HL-60/S4 treated with retinoic acid at 250 ng/mL for 4 days and 3 days (cell line): Measurements from ENCODE around the gene TEX12.
"Not testable (repeated sequence)": the region's sequence is repeated elsewhere in the genome, so short reads cannot be mapped to it uniquely, and the experiment has no call there.

Experiments
- in situ Hi-C: fragments of 300-500 bp; cut with MboI; formaldehyde crosslinking; loops from 2 replicates; pipeline ENCODE4 v1.7.0; 2022; ENCODE audit warnings: low sequenced_read_pairs

TEX12 gene, protein sequence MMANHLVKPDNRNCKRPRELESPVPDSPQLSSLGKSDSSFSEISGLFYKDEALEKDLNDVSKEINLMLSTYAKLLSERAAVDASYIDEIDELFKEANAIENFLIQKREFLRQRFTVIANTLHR

DNA sequence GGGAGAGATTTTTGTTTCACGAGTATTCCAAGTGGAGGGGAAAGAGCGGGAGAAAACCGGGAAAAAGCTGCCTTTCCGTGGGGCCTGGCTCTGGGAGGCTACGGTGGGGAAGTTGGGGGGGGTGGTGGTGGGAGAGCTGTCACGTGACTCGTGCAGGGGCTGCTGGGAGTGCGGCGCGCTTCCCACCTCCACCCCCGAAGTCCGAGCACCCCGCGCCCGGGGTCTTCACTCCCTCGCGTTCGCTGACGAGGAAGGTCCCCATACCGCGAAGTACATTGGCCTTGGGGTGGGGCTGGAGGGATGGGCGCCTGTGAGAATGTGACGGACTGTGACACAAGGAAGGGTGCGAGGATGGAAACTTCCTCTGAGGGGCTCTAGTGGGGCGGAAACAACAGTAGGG is at the start of gene TEX12:
TSS of gene TEX12 (plus strand) at position 228 of the 400 bp plus-strand sequence. CDS start 1,897 bp downstream, outside the sequence.
- in situ Hi-C loops = no loop called here

DNA sequence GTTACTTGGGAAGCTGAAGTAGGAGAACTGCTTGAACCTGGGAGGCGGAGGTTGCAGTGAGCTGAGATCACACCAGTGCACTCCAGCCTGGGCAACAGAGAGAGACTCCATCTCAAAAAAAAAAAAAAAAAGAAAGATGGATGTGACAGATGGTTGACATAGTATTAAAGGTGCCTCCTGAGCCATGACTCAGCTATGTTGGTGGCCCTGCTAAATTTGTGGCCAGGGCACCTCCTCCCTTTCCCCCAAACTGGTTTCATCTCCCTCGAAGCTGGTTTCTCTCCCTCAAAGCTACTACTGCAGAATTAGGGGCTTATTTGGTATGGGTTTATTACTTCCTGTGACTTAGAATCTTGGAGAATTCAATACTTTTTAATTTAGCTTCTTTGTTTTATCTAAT is 49.0 kb upstream of the TEX12 start:
- in situ Hi-C loops = no loop called here

DNA sequence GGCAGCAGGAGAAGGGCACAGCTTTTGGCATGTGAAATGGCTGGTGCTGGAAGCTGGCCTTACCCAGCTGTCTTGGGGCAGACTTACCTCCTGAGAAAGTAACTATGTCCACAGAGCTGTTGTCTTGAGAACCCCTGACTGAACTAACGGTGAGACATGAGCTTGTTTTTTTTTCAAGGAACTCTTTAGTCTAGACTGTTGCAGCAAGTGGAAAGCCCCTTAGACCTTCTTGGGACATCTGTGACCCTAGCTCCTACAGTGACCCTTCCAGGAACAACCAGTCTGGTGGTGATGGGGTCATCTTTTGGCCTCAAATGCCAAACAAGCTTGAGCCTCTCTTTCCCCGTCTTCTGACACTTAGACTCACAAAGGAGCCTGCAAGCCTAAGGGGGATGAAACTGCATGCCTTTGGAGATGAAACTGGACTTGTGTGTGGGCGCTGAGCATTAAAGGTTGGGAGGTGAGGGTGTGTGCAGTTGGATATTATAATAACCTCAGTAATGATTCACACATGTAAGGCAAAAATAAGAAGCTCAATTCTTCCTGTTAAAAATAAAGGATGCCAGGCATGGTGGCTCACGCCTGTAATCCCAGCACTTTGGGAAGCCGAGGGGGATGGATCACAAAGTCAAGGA is 45.1 kb upstream of the TEX12 start:
- in situ Hi-C loops = no loop called here

DNA sequence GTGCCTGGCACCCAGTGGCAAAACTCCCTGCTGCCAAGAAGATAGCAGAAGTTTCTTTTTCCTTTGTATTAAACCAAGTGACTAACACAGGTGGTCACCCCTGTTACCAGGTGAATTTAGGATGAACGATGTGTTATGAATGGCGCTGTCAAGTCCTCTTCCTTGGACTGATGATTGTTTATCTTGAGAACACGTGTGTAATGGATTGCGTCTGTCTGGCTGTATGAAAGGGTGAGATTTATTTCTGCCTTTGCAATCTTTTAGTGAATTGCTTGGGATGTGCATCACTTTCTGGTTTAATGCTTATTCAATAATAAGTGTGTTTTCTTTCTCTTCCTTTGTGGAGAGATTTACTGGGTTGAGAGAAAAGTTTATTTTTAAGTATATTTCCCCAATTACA is 44.0 kb upstream of the TEX12 start:
- in situ Hi-C loops = no loop called here

DNA sequence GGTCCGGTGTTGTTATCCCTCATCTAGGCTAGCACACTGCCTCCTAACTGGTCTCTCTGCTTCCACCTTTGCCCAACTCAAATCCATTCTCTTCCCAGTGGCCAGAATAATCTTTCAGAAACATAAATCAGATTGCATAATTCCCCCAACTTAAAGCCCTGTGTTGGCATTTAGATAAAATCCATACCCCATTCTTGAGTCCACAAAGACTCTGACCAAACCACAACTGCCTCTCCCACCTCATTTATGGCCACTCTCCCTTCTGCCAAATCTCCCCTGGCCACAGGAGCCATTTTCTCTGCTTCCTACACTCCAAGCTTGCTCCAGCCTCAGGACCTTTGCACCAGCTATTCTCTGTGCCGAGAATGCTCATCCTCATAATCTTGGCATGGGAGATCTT is 40.1 kb upstream of the TEX12 start:
- in situ Hi-C loops = no loop called here

DNA sequence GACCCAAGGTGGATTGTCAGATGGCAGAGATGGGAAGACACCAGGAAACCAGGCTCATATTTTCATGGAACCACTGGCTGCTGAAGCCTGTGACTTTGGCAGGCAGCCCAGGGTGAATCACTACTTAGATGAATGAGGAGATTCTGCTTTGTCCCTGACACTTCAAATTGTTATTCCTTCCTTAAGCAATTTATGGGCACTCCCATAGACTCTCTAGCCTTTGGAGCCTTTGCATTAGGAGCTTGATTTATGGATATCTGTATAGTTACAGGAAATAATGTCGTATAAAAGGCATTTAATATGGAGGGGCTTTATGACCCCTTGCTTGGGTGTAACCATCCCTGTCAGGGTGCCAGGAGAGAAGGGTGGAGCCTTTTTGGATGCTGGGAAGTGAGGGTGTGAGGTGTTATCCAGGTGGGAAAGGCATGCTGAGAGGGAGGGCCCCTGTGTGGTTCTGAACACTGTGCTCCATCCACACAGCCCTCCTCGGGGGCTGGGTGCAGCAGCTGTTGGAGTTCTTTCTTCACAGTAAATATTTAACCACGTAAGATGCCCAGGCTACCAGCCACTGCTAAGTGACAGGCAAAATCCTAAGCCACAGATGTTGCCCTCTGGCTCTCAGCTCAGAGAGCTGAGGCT is 38.6 kb upstream of the TEX12 start:
- in situ Hi-C loops = no loop called here

DNA sequence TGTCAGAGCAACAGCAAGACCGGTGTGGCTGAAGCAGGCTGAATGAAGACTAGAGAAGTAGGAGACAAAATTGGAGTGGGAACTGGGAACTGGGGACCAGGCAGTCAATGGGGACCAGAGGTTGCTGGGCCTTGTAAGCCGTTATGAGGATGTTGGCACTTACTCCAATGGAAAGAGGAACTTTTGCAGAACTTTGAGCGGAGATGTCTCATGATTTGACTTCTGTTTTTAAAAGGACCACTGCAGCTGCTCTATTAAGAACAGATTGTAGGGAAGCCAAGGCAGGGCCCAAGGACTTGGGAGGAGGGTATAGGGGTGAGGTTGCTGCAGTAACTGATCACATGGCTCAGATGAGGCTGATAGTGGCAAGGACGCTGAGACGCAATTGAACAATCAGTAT is 37.5 kb upstream of the TEX12 start:
- in situ Hi-C loops = no loop called here

DNA sequence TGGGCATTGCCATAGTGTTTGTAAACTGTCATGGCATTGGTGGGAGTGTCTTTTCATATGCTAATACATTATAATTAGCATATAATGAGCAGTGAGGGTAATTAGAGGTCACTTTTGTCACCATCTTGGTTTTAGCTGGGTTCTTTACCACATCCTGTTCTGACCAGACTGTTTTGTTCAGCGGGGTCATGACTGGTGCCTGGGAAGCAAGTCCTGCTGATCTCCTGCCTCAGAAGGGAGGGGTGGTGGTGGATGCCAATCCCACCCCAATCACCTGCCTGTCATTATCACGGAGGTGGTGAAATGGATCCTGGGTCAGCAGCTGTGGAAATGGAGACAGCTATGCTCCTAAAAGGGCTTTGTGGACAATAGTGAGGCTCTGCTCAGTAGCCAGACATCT is 34.4 kb upstream of the TEX12 start:
- in situ Hi-C loops = no loop called here

DNA sequence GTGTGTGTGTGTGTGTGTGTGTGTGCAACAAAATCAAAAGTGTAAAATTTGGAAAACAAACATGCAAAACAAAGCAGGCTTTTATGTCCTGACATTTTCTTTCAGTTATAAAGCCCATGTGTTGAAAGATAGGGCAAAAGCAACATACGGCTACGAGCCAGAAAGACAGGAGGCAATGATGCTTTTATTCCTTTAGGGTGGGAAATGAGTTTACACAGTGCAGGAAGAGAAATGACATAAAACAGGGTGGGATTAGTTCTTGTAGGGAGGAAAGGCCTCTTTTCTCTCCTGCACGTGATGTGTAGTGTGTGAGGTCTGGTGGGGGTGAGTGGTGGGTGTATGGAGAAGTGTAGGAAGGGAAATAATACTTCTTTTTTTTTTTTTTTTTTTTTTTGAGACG is 32.7 kb upstream of the TEX12 start:
- in situ Hi-C loops = no loop called here

DNA sequence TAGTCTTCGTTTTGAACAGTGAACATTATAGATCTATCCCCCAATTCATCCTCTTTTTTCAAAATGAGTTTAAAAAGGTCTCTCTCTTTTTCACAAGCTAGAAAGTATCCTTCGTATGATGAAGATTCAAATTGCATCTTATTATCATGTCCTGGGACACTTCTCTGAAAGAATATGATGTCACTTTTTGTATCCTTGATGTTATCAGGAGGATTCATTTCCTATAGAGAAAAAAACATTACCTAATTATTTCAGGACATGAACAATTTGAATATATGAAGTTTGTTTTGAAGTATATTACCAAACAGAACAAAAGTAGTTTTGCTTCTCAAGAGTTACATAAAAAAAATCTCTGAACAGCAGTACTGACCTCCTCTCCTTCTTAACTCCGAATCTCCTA is 23.6 kb upstream of the TEX12 start:
- in situ Hi-C loops = no loop called here

DNA sequence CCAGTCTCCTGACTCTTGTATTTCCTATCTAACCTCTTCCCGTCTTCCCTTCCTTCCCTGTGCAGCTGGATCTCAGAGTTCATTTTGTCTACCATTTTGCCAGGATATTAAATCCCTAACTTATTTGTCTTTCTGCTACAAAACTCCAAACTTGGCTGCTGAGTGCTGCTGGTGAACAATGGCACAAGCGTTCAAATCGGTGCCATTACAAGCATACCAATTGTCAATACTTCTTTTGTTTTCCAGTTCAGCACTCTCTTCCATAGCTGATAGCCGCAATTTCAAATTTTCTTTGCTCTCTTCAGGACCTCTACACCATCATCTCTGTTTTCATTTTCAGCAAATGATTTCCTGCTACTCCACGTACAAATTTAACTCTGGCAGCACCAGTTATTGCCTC is 16.7 kb upstream of the TEX12 start:
- in situ Hi-C loops = no loop called here

DNA sequence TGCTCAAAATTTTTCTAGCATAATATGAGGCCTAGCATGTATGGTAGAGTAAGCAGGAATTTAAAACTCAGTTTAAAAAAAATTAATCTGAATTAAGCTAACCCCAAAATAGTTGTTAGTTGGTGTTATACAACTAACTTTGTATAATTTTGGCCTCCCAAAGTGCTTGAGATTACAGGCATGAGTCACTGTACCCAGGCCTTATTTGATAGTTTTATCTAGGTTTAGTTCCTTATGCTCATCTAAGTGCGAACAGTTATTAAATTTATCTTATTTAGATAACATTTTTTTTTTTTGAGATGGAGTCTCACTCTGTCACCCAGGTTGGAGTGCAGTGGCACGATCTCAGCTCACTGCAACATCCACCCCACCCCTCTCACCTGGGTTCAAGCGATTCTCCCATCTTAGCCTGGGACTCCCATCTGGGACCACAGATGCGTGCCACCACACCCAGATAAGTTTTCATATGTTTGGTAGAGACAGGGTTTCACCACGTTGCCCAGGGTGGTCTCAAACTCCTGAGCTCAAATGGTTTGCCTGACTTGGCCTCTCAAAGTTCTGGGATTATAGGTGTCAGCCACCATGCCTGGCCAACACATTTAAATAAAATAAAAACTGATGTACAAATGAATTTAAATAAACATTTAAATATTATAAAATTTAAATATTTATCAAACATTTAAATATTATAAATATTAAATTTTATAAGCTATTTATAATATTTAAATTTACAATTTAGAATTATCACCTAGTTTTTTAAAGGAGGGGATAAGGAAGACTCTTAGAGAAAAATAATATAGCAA is 10.8 kb upstream of the TEX12 start:
- in situ Hi-C loops = no loop called here

DNA sequence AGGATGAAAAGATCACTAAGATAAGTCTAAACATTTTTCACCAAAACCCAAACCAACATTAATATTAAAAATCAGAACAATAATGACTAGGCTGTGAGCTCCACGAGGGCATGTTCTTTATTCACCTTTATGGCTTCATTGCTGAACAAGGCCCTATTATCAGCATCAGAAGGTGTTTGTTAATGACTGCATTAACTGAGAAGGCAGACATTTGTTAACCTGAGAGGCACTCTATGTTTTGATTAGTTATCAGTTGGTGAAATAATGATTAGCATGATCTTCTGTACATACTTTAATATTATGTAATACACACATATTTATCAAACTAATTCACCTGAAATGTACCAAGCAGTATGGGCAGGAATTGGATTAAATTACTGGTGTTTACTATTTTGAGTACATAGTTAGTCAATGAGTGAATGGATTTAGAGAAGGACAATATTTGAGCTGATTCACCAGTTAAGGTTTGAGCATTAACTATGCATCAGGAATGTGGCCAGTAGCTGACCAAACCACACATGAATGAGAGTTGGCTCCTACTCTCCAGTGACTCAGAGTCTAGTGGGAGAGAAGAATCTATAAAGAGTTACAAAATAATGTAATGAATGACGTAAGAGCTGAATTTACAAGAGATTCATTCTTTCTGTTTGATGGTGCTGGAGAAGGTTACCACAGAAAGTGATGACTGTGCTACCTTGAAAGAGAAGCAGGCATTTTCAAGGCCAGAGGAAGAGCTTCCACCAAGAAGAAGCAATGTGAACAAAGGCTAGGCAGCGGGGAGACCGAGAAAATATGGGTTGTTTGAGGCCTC is 10.0 kb upstream of the TEX12 start:
- in situ Hi-C loops = no loop called here

DNA sequence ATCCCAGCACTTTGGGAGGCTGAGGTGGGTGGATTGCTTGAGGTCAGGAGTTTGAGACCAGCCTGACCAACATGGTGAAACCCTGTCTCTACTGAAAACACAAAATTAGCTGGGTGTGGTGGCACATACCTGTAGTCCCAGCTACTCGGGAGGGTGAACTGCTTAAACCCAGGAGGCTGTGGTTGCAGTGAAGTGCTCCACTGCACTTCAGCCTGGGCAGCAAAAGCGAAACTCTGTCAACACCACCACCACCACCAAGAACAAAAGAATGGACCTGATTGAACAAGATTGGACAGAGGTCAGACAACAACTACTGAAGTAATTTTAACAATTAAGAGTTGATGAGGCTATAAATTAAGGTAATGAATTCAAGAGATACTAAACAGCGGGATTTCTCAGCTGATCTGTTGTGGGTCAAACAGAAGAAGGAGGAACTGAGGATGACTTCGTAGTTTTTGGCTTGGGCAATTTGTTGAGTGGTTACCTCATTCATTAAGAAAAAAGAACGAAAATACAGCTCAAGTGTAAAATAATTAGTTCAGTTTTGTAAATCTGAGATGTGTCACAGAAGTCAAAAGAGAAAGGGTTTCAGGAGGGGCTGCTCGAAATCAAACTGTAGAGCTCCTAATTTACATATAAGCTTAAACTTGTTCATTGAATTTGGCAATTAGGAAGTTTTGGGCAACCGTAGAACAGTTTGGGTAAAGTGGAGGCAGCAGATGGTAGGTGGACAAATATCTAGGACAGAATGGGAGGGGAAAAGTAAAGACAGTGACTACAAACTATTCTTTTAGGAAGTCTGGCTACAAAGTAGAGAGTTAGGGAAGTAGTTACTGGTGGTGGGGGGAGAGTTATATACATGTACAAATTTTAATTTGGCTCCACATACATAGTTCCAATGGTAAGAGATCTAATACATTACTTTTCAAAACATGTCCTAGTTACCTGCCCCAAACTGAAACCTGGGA is 7.8 kb upstream of the TEX12 start:
- in situ Hi-C loops = no loop called here

DNA sequence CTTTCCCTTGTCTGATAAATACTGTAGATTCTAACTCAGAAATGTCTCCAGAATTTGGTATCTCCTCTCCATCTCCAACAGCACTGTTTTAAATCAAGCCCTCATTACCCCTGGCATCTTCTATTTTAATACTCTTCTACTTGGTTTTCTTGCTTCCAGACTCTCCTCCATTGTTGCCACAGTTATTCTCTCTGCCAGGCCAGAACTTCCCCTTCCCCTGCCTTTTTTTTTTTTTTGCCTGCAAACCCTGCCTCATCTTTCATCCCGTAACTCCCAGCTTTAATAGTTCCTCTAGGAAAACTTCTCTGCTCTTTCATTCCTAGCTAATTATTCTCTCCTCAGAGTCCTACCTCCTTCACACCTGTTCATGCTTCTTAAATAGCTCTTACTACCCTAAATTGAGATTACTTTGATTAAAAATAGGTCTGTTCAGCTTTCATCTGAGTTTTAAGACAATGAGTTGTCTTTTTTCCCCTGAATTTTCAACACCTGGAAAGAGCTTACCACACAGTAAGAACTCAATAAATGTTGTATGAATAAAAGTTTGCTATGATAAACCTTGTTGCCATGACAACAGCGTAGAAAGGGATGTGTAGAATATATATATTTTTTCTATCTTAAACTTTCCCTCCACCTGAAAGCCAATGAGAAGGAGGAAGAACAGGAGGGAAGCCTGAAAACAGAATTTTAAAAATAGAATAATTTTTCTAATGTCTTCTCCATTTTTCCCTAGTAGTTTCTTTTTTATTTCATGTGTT is 6.9 kb upstream of the TEX12 start:
- in situ Hi-C loops = no loop called here

DNA sequence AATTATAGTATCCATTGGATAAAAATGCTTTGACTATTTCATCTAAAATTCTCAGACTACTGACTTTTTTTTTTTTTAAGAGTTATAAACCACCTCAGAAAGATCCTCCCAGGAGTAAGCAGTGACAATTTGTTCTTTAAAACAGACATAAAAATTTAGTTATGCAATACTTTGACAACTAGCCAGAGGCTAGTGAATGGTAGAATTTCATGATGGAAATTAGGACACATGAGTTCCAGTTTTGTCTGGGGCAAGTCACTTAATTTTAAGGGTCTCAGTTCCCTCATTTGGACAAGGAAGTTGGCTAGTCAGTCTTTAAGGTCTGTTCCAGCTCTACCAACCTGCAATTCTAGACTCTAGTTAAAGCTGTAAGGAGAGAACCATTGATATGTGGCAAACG is 6.2 kb upstream of the TEX12 start:
- in situ Hi-C loops = no loop called here

DNA sequence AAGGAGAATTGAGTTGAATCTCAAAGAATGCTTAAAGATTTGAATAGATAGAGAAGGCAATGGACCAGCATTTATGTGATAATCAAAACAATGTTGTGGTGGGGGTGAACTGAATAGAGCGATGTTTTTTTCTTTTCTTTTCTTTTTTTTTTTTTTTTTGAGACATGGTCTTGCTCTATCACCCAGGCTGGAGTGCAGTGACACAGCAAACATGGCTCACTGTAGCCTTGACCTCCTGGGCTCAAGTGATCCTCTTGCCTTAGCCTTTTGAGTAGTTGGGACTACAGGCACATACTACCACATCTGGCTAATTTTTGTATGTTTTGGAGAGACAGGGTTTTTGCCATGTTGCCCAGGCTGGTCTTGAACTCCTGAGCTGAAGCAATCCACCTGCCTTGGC is 5.0 kb upstream of the TEX12 start:
- in situ Hi-C loops = not testable (repeated sequence)

DNA sequence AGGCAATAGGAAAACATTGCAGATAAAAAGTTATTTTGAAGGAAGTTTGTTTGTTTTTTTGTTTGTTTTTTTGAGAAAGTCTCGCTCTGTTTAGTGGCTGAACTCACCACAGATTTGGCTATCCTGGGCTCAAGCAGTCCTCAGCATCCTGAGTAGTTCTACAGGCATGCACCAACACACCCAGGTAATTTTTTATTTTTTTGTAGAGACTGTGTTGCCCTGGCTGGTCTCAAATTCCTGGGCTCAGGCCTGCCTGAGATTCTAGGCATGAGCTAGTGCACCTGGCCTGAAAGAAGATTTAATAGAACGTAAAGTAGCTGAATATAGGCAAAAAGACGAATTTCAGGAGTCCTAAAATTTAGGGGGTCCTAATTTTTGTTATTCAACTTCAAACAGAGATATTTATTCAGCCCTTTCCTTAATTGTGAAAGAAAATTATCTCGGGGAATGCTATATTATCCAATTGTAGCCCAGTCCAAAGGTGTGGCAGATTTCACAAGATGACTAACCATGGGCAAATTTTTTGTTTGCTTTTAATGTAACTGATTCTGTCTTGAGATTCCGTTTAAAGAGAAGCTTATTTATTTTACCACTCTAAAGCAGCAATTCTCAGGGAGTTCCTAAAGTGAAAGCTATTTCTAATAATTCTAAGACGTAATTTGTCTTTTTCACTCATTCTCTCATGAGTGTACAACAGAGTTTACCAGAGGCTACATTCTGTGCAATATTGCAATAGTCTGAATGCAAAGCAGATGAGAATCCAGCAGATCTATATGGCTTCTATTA is 4.2 kb upstream of the TEX12 start:
- in situ Hi-C loops = no loop called here
